ENCODE results near the gene CYGB.
A peak's percentile ranks its signal among the peaks of the same experiment; 100 is the strongest.

Gene CYGB

GRCh38 chr17:76527430-76528111 is 9.9 kb downstream of the CYGB start:
- TF ChIP-seq FOXM1 (IDR thresholded peaks at IDR 0.05; ENCODE audit: borderline replicate concordance, low read depth), result no peak
- no peak for TF ChIP-seq EGR1 (IDR thresholded peaks at IDR 0.05)
- no peak for TF ChIP-seq YY1 (IDR thresholded peaks at IDR 0.05; ENCODE audit: low read depth)

- no peak for TF ChIP-seq TCF12 (IDR thresholded peaks at IDR 0.05; ENCODE audit: low read depth)
- TF ChIP-seq YY1 (IDR thresholded peaks at IDR 0.05; ENCODE audit: low read depth), result no peak
- no peak for TF ChIP-seq EGR1 (IDR thresholded peaks at IDR 0.05)
- no peak for TF ChIP-seq TEAD4 (IDR thresholded peaks at IDR 0.05)
- no peak for TF ChIP-seq USF1 (IDR thresholded peaks at IDR 0.05)
- no peak for TF ChIP-seq ZBTB7A (IDR thresholded peaks at IDR 0.05; ENCODE audit: low read depth)
- TF ChIP-seq RAD21 (IDR thresholded peaks at IDR 0.05; ENCODE audit: low read depth), result no peak
- no peak for TF ChIP-seq EP300 (IDR thresholded peaks at IDR 0.05; ENCODE audit: borderline replicate concordance)
- no peak for TF ChIP-seq NFIC (IDR thresholded peaks at IDR 0.05)
- TF ChIP-seq CEBPB (IDR thresholded peaks at IDR 0.05), result no peak
- no peak for TF ChIP-seq MAX (IDR thresholded peaks at IDR 0.05)
These were observed 12.7 kb downstream of the CYGB start for GRCh38 chr17:76524598-76525512.

- TF ChIP-seq CEBPB (IDR thresholded peaks at IDR 0.05) (no peak), EP300 (IDR thresholded peaks at IDR 0.05; ENCODE audit: borderline replicate concordance) (no peak), YY1 (IDR thresholded peaks at IDR 0.05; ENCODE audit: low read depth) (peak; percentile 64; the same call in 1 of the 2 replicates), MAX (IDR thresholded peaks at IDR 0.05) (0 out of 2 replicates have a peak, but pooled peaks have one; percentile 19), TAF1 (IDR thresholded peaks at IDR 0.05; ENCODE audit: low read depth) (no peak; the same call in 1 of the 2 replicates), FOXM1 (IDR thresholded peaks at IDR 0.05; ENCODE audit: borderline replicate concordance, low read depth) (no peak), TCF12 (IDR thresholded peaks at IDR 0.05; ENCODE audit: low read depth) (peak; percentile 22; the same call in 1 of the 2 replicates), TEAD4 (IDR thresholded peaks at IDR 0.05) (no peak), ZBTB7A (IDR thresholded peaks at IDR 0.05; ENCODE audit: low read depth) (peak; percentile 52; the same call in 1 of the 2 replicates), REST (IDR thresholded peaks at IDR 0.05; ENCODE audit: low read depth) (no peak), NFIC (IDR thresholded peaks at IDR 0.05) (no peak), RAD21 (IDR thresholded peaks at IDR 0.05; ENCODE audit: low read depth) (peak; percentile 98), CREB1 (IDR thresholded peaks at IDR 0.05; ENCODE audit: low read depth) (no peak), USF1 (IDR thresholded peaks at IDR 0.05) (no peak), EGR1 (IDR thresholded peaks at IDR 0.05) (no peak)
These were observed 14.1 kb downstream of the CYGB start for GRCh38 chr17:76523084-76524037.

GRCh38 chr17:76521262-76521661 is 16.2 kb downstream of the CYGB start:
- TF ChIP-seq MAX (IDR thresholded peaks at IDR 0.05) (no peak), TAF1 (IDR thresholded peaks at IDR 0.05; ENCODE audit: low read depth) (no peak), EP300 (IDR thresholded peaks at IDR 0.05; ENCODE audit: borderline replicate concordance) (no peak), RAD21 (IDR thresholded peaks at IDR 0.05; ENCODE audit: low read depth) (no peak), TEAD4 (IDR thresholded peaks at IDR 0.05) (no peak), EGR1 (IDR thresholded peaks at IDR 0.05) (no peak), REST (IDR thresholded peaks at IDR 0.05; ENCODE audit: low read depth) (no peak)
